HG03060 (cell line): ENCODE measurements around the gene PRODH.
"Not testable (repeated sequence)": the region's sequence is repeated elsewhere in the genome, so short reads cannot be mapped to it uniquely, and the experiment has no call there.

Experiments
- ATAC-seq: cut with Tn5 transposase; IDR thresholded peaks from one replicate; pipeline ENCODE4 v1.9.1; 2021; ENCODE audit warnings: low read depth, moderate number of reproducible peaks; ENCODE audit not compliant: unreplicated experiment

PRODH gene, protein sequence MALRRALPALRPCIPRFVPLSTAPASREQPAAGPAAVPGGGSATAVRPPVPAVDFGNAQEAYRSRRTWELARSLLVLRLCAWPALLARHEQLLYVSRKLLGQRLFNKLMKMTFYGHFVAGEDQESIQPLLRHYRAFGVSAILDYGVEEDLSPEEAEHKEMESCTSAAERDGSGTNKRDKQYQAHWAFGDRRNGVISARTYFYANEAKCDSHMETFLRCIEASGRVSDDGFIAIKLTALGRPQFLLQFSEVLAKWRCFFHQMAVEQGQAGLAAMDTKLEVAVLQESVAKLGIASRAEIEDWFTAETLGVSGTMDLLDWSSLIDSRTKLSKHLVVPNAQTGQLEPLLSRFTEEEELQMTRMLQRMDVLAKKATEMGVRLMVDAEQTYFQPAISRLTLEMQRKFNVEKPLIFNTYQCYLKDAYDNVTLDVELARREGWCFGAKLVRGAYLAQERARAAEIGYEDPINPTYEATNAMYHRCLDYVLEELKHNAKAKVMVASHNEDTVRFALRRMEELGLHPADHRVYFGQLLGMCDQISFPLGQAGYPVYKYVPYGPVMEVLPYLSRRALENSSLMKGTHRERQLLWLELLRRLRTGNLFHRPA

DNA sequence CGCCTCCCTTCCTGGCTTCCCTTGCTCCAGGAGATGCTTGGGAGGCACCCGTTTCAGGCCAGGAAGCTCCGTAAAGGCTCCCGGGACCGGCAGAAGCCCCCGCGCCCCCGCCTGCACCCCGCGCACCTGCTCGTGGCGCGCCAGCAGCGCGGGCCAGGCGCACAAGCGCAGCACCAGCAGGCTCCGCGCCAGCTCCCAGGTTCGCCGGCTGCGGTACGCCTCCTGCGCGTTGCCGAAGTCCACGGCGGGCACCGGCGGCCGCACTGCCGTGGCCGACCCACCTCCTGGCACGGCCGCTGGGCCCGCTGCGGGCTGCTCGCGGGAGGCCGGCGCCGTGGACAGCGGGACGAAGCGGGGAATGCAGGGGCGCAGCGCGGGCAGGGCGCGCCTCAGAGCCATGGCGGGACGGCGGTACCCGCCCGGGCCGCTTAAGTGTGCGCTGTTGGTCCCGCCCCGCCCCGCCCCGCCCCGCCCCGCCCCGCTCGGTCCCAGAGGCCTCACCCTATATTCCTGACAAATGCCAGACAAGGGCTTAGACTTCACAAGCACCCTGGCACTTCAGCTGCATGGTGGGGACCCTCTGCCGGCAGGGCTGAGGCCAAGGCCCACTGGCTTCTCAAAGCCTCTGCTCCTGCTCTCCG, at the start of gene PRODH:
Gene PRODH (minus strand): TSS at position 405 of the 641 bp plus-strand sequence. CDS start 6 bp downstream, at position 399.
- ATAC-seq = no peak

DNA sequence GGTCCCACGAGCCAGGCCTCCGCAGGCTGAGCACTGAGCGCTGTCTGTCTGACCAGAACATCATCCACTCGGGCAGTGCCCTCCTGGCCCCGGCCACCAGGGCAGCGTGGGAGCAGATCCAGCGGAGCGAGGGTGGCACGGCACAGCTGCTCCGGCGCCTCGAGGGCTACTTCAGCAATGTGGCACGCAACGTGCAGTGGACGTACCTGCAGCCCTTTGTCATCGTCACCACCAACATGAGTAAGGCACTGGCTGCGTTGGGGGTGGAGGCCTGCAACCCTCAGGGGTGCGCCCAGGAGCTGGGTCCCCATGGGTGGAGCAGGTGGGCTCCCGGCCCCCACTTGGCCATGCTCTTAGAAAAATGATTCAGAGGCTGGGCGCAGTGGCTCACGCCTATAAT, 49.7 kb upstream of the PRODH start:
- no peak for ATAC-seq

DNA sequence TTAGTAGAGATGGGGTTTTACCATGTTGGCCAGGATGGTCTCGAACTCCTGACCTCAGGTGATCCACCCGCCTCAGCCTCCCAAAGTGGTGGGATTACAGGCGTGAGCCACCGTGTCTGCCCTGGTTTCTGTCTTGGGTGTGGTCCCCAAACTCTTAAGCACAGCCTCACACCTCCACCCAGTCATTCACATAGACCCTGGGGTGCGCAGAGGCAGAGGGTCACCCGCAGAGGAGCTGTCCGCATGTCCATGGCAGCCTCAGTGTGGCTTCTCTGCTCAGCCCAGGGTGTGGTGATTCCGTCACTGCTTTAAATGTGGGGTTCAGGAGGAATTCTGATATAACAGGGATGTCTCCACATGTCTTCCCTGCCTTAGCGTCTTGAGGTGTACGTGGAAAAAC, 48.5 kb upstream of the PRODH start:
- no peak for ATAC-seq

DNA sequence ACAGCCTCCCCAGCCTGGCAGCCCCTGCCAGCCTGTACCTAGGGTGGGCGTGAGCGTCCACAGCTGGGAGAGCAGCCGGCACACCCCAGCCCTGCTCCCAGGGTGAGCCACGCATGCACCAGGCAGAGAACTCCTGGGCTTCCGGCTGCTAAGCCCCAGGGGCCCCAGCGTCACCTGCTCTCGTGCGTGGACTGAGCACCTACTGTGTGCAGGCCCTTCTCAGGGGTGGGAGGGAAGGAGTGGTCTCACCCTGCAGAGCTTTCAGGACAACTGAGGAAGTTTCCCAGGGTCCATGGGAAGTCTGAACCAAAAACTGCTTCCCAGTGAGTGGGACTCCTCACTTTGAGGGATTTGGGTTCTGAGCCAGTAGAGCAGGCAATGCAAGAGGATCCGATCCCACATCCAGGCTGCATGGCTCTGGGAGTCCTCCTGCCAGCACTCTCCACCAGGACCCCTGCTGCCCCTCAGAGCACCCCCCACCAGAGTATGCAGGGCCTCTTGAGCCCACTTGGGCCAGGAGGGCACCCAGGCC, 47.1 kb upstream of the PRODH start:
- no peak for ATAC-seq

DNA sequence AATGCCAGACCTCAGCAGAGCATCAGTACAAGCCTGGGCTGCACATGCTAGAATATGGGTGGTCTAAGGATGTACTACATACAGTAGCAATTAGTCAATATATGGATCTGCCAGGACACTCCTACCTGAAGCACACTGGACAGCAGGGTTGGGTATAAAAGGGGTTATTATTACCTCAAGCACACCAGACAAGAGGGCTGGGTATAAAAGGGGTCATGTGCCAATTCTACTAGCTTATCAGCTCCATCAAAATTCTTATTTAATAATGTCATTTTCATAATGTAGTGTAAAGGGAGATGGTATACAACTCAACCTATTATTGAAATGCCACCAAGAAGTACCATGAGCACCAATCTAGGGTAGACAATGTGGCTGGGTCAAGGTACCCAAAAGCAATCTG, 44.7 kb upstream of the PRODH start:
- ATAC-seq = no peak

DNA sequence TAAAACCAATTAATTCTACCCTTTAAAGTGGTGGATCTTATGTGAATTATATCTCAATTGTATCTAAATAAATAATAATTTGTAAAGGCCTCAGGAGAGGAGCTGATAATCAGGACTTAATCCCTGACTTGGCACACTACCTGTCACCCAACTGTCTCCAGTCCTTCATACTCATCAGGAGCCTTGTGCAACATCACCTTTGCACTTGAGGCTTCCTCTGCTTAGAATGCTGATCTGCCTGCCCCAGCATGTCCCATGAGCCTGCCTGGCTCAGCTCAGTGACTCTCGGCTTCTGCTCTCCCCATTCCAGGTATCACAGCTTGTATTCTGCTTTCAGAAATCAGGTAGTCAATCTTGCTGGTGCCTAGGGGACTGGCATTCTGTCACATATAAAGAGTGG, 43.9 kb upstream of the PRODH start:
- ATAC-seq = no peak

DNA sequence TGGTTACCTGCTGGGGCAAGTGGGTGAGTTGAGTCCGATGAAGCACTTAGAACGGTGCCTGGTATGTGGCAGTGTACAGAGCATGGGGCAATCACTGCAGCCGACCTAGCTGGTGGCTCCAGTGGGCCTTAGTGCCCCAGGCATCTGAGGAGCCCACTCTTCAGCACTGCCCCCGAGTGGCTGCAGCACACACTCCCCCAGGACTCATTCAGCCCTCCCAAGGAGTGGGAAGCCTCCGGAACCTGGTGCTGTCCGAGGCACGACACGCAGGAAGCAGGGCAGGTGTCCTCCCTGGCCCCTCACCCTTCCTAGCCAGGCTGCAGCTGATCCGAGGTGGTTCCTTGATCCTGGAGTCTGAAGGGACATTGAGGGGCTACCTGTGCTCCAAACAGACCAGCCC, 42.4 kb upstream of the PRODH start:
- no peak for ATAC-seq

DNA sequence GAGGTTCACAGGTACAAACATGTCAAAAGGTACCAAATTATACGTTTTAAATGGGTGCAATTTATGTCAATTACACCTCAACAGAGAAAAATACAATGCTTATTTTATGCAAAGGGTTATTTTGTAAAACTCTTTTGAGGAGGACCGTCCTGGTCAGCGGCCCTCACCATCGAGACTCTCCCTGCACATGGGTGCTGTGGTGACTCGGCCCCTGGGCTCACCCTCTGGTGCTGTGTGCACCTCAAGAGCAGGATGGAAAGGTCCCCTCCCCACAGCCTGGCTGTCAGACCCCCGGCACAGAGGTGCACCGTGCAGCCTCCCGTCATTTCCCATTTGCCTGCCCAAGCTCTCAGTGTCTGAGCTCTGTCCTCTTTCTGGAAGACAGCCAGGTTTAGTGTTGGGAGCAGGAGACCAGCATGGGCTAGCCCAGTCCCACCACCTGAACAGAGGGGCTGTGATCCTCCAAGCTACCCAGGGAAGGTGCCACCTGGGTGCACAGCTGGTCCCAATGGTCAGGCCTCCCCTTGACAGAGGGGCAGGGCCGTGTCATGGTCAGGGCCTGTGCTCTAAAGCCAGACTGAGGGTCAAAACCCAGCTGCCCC, 41.8 kb upstream of the PRODH start:
- no peak for ATAC-seq

DNA sequence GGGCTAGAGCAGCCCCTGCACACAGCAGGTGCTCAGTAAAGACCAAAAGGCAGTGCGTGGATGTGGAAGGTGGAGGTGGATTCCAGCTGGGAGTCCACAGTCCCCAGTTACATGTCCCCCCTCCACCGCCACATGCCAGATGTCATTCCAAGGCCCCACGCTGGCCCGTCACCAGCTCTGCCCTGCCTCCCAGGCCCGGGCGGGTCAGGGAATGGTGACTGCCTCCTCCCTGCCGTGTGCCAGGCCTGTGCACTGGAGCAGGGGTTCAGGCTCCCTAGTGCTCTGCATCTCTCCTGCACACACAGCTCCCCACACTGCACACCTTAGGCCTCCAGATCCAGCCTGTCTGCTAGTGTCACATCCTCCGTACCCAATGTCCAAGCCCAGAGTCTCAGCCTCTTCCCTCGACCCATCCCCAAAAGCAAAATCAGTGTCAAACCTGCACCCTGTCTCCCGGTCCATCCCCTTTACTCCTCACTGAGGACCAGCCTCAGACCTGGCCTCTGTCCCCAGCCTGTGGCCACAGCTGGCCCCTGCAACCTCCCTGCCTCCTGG, 40.2 kb upstream of the PRODH start:
- no peak for ATAC-seq

DNA sequence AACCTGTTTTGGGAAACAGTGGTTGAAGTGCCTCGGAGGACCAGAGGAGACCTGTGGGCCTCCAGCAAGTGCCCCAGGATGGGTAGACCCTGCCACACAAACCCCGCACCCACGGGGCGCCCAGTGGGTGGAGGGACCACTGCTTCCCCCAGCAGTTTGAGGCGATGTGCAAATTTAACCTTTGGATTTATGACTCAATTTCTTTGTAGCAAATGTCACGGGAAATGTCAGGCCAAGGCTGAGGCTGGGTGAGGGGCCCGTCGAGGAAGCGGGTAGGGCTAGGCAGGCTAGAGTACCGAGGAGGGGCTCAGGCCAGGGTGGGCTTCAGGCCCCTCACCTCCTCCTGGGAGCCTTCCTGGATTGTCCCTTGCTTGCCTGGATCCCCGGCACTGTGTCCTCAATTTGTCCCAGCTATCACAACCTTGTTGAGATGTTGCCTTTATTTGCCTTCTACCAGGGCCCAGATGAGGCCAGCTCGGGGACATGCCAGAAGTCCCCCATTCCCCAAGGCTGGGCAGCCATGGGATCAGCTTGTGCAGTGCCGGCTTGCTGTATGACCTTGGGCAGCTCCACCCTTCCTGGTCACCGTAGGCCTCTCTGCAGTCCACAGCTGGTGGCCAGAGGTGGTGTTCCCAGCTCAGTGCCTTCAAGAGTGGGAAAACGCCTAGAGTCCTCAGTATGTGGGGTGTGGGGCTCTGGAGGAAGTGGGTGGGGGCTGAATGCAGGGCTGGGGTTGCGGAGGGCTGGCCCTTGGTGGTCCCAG, 39.5 kb upstream of the PRODH start:
- no peak for ATAC-seq

DNA sequence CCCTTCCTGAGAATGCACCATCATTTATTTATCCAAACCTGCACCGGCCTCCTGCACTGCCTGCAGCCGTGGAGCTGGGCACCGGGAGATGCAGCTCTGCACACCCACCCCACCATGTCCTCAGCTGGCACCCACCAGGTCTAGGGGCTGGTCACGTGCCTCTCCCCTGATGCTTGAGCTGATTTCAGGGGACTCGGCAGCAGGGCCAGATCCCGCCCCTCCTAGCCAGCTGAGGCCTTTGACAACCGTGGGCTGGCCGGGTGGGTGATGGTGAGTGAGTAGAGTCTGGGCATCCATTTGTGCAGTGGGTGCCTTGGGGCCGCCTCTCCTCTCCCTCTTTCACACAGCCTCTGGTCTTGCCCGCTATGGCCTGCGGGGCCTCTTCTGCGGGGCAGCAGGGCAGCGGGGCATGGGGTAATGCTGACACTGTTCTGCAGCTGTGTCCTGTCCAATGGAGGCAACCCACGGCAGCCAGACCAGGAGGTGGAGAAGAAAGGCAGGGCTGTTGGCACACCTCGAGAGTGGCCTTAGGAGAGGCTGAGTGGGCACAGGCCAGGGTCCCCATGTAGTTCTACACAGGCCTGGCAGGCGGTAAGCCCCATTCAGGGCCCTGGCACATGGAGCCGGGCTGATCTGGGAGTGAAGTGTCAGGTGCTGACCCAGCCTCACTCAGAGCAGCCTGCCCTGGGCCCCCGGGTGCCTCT, 38.5 kb upstream of the PRODH start:
- no peak for ATAC-seq

DNA sequence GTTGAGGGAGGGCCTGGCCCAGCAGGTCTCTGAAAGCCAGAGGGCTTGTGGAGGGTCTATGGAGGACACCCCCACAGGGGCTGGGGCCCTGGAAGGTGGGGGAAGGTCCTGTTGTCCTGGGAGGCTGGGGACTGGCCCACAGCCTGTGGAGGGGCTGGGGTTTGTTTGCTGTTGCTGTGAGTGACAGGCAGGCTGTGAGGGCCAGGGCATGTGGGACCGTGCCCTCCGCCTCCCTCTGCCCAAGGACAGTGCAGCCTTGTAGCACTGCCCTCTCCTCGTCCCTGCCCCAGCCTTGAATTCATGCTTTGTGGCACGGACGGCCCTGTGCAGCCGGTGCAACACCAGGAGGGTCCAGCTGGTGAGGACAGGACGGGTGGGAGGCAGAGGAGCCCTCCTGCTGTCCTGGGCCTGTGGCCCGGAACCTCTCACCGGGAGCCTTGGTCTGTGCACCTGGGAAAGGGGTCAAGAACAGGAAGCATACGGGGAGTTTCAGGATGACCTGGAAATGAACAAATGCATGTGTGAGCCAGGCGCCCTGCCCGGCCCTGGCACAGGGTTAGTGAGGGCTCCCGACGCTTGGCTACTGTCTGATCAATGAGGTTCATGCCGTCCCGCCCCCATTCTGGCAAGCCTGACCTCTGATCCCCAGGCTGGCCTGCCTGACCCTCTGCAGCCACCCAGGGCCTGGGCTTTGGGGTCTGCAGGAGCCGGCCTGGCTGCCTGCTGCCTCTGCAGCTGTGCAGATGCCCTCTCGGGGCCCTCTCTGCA, 37.4 kb upstream of the PRODH start:
- ATAC-seq = no peak

DNA sequence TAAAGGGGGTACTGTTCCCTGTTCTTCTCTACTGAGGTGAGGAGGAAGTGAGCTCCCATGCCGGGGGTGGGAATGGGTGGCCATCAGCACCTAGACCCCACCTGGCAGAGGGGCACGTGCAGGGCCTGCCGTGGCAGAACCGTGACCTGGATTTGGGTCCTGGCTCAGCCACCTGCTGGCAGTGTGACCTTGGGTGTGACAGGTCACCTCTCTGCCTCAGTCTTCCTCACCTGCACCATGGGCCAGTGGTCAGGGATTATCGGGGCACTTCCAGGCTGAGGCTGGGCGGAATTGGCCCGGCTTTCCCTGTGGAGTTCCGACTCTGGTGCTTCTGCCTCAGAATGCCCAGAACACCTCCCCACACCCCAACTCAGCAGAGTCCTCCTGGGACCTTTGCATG, 36.5 kb upstream of the PRODH start:
- not testable (repeated sequence) for ATAC-seq

DNA sequence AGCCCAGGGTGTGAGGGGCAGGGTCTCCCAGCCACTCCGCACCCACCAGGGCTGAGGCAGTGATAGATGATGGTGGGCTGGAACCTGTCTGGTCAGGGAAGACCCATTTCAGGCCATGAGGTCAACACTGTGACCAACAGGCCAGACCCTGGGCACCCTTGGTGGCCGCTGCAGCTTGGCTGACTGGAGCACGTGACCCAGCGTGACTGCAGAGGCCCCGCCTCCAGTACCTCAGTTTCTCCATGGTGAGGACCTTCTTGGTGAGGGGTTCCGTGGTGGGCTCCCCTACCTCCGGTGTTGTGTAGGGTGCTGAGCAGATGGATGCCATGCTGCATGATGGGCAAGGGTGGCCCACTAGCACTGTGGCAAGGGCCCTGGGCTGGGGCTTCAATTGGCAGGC, 35.9 kb upstream of the PRODH start:
- ATAC-seq = not testable (repeated sequence)

DNA sequence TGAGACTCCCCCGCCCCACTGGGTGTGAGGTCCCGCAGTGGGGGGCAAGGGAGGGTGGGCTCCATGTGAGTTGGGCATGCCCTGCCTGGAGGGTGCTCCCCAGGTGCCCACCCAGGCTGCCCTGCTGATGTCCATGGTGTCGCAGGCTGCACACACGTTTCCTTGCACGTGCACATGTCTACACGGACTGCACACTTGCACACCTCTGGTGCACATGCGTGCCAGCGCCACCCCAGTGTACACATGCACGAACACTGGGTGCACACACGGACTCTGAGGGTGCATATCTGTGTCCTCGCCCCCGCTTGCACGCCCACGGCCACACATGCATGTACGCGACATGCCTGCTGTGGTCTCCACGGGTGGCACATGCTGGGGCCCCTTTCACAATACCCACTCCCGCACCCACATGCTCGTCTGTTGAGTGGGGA, 35.2 kb upstream of the PRODH start:
- no peak for ATAC-seq

DNA sequence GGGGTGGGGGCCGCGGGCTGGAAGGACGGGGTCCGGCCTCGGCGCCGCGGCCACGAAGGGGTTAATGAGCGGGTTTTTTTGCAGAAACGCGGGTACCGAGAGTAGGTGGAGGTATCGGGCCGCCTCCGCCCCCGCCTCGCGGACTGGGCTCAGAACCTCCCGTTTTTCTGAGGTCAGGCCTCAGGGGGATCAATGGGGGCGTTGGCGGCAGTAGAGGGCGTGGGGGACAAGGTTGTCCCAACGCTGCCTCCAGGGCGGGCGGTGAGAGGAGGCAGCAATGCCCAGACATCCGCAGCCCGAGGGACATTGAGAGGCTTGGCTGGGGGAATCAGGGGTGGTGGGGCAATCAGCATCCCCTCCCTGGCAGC, 34.8 kb upstream of the PRODH start:
- no peak for ATAC-seq

DNA sequence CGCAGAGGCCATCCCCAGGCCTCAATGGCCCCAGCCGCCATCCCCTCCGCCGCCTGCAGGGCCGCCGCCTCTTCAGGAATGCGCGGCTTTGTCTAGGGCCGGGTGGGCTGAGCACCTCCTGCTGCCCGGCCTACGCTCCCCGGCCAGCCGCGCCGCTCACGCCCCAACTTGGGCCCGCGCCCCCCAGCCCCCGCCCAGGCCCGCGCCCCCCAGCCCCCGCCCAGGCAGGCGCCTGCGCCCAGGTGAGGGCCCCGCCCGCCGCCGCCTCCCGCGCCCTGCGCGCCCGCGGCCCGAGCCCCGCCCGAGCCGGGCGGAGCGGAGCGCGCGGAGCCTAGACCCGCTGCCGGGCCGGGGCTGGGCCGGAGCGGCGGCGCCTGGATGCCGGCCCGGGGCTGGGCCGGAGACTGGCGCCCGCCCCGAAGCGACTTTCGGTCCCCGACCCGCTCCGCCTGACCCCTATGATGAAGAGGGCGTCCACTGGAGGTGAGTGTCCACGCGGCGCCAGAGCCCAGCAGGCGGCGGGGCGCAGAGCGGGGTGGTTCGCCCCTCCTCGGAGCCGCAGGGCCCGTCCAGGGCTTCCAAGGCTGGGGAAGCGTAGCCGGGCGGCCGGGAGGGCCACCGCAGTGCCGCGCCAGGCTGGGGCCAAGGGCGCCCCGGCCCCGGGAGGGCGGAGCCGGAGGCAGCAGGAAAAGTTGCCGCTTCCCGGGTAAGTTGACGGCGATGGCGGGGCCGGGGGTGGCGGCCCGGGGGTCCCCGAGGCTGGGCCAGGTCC, 34.3 kb upstream of the PRODH start:
- ATAC-seq = no peak
